Measurements from ENCODE around the gene FIG4.

GRCh38 chr6:109834131-109834530 is 143.0 kb downstream of the FIG4 start:
- TF ChIP-seq ZNF546 (CRISPR knock-in tag; conservative IDR thresholded peaks at IDR 0.05) (no peak), SMARCC2 (IDR thresholded peaks at IDR 0.05) (no peak), SMAD3 (CRISPR knock-in tag; IDR thresholded peaks at IDR 0.05) (no peak)
- TF ChIP-seq, protein P1, sequence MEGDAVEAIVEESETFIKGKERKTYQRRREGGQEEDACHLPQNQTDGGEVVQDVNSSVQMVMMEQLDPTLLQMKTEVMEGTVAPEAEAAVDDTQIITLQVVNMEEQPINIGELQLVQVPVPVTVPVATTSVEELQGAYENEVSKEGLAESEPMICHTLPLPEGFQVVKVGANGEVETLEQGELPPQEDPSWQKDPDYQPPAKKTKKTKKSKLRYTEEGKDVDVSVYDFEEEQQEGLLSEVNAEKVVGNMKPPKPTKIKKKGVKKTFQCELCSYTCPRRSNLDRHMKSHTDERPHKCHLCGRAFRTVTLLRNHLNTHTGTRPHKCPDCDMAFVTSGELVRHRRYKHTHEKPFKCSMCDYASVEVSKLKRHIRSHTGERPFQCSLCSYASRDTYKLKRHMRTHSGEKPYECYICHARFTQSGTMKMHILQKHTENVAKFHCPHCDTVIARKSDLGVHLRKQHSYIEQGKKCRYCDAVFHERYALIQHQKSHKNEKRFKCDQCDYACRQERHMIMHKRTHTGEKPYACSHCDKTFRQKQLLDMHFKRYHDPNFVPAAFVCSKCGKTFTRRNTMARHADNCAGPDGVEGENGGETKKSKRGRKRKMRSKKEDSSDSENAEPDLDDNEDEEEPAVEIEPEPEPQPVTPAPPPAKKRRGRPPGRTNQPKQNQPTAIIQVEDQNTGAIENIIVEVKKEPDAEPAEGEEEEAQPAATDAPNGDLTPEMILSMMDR (CRISPR knock-in tag; IDR thresholded peaks at IDR 0.05) = no peak

Measured in HepG2 (cell line).